ENCODE results near the gene AGBL1. TPM values are rescaled to one million over a fixed set of nuclear protein-coding genes. Genes with fewer than 3 reads are reported as not detected.

AGBL1 gene
- polyA plus RNA-seq, 1 donor (not counting 4 experiments of a cell fraction or from before 2014, with no cell fraction given) = not detected

GRCh38 chr15:87021751-87022150 lies 942.1 kb downstream of the AGBL1 start:
- H3K79me2 ChIP-seq (ENCODE audit: control insufficient read depth, insufficient read depth, low read length) = no peaks in the 10 kb centered on the region
- no peaks in the 10 kb centered on the region for H4K20me1 ChIP-seq (ENCODE audit: control insufficient read depth, extremely low read depth, insufficient read depth, low read length)
- no peak for FAIRE-seq
- H3K4me2 ChIP-seq (ENCODE audit: control insufficient read depth, extremely low read depth, insufficient read depth, low read depth, low read length) = no peak overlapping the region
- no peaks in the 10 kb centered on the region for H3K9me3 ChIP-seq (ENCODE audit: control insufficient read depth, low read depth, low read length)
- DNase-seq (ENCODE audit: low read depth, low spot score) = no peak
- TF ChIP-seq EZH2 (IDR thresholded peaks at IDR 0.05; ENCODE audit: low read length) = no peak
- no peak for TF ChIP-seq CTCF (optimal IDR thresholded peaks at IDR 0.05 in 1 of 3, IDR thresholded peaks at IDR 0.05 in 1 of 3, conservative IDR thresholded peaks at IDR 0.05 in 1 of 3; ENCODE audit: extremely low read depth in 1 of 3, insufficient read depth in 2 of 3, low read length in 3 of 3)
- no peaks in the 10 kb centered on the region for H3K27me3 ChIP-seq (ENCODE audit: control insufficient read depth, extremely low read depth, insufficient read depth, low read length)
- no peak overlapping the region for H3K9ac ChIP-seq (ENCODE audit: control insufficient read depth, extremely low read depth, insufficient read depth, low read length)
- H3K9me1 ChIP-seq (ENCODE audit: control insufficient read depth, extremely low read depth, insufficient read depth, low read length) = no peaks in the 10 kb centered on the region
- H3K36me3 ChIP-seq (ENCODE audit: control insufficient read depth in 2 of 2, extremely low read depth in 1 of 2, insufficient read depth in 2 of 2, low read length in 2 of 2) = no peaks in the 10 kb centered on the region
- H3K4me3 ChIP-seq (ENCODE audit: control insufficient read depth in 2 of 3, extremely low read depth in 1 of 3, insufficient read depth in 2 of 3, low read depth in 1 of 3, low read length in 3 of 3) = no peak overlapping the region
- no peaks in the 10 kb centered on the region for H3K4me1 ChIP-seq (ENCODE audit: control insufficient read depth, extremely low read depth, insufficient read depth, low read length)
- no peak overlapping the region for H2AFZ ChIP-seq (ENCODE audit: control insufficient read depth, low read length)
- no peak overlapping the region for H3K27ac ChIP-seq (ENCODE audit: control insufficient read depth, insufficient read depth, low read length)
- dilution Hi-C loops (cut with MboI; ENCODE audit: extremely low pct_ligation_motif_present, low sequenced_read_pairs) = no loop called here

- Histone ChIP-seq H3K36me3 (ENCODE audit: control insufficient read depth in 2 of 2, extremely low read depth in 1 of 2, insufficient read depth in 2 of 2, low read length in 2 of 2) (no peaks in the 10 kb centered on the region), H3K9me1 (ENCODE audit: control insufficient read depth, extremely low read depth, insufficient read depth, low read length) (no peaks in the 10 kb centered on the region), H3K4me2 (ENCODE audit: control insufficient read depth, extremely low read depth, insufficient read depth, low read depth, low read length) (peak overlapping the region; percentile 78), H3K79me2 (ENCODE audit: control insufficient read depth, insufficient read depth, low read length) (no peaks in the 10 kb centered on the region), H3K9me3 (ENCODE audit: control insufficient read depth, low read depth, low read length) (no peaks in the 10 kb centered on the region), H4K20me1 (ENCODE audit: control insufficient read depth, extremely low read depth, insufficient read depth, low read length) (no peaks in the 10 kb centered on the region), H3K27me3 (ENCODE audit: control insufficient read depth, extremely low read depth, insufficient read depth, low read length) (no peaks in the 10 kb centered on the region), H3K9ac (ENCODE audit: control insufficient read depth, extremely low read depth, insufficient read depth, low read length) (peak overlapping the region; percentile 8), H3K4me3 (ENCODE audit: control insufficient read depth in 2 of 3, extremely low read depth in 1 of 3, insufficient read depth in 2 of 3, low read depth in 1 of 3, low read length in 3 of 3) (peak overlapping the region; percentile 1 to 26 (median 25)), H3K27ac (ENCODE audit: control insufficient read depth, insufficient read depth, low read length) (peak overlapping the region; percentile 17), H3K4me1 (ENCODE audit: control insufficient read depth, extremely low read depth, insufficient read depth, low read length) (peaks cover 9% of the 10 kb centered on the region), H2AFZ (ENCODE audit: control insufficient read depth, low read length) (peak overlapping the region; percentile 4)
- TF ChIP-seq EZH2 (IDR thresholded peaks at IDR 0.05; ENCODE audit: low read length) (no peak), CTCF (optimal IDR thresholded peaks at IDR 0.05 in 1 of 3, IDR thresholded peaks at IDR 0.05 in 1 of 3, conservative IDR thresholded peaks at IDR 0.05 in 1 of 3; ENCODE audit: extremely low read depth in 1 of 3, insufficient read depth in 2 of 3, low read length in 3 of 3) (no peak)
- DNase-seq (ENCODE audit: low read depth, low spot score) = peak; percentile 54
- dilution Hi-C loops (cut with MboI; ENCODE audit: extremely low pct_ligation_motif_present, low sequenced_read_pairs) = no loop called here
- peak; percentile 82 for FAIRE-seq
These were observed 952.0 kb downstream of the AGBL1 start for GRCh38 chr15:87031540-87032230.
